DOHH2 (cell line): ENCODE measurements around the gene ZNF324B.

Source experiments
- EZH2phosphoT487 ChIP-seq: fragments of 200-600 bp; sonication (generic); IDR thresholded peaks from 2 replicates; pipeline ENCODE4 v1.6.1; 2017; ENCODE audit warnings: borderline replicate concordance, mild to moderate bottlenecking, antibody characterized with exemption, low read length, moderate library complexity, mixed read lengths
- TF ChIP-seq, protein P1 (sequence below): fragments of 200-600 bp; sonication (generic); IDR thresholded peaks from one replicate; pipeline ENCODE4 v1.5.1; 2014; ENCODE audit warnings: antibody characterized with exemption, mild to moderate bottlenecking, low read depth, low read length; ENCODE audit not compliant: poor library complexity, severe bottlenecking

DNA sequence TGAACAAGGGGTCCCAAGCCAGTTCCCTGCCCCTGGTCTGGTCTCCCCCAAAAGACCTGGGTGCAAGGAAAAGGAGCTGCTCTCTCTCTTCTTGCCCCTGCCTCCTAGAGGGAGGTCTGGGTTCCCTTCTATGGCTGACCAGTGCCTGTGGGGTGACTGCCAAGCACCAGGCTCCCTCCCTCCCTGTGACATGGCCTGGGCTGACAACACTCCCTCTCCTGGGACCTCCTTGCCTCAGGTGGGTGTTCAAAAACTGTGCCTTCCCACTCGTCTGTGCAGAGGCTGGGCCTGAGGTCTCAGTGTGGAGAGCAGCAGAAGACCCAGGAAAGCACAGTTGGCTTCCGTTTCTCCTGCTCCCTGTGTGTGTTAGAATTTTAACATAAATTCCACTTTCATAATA lies 29.4 kb downstream of the ZNF324B start:
- TF ChIP-seq, protein P1, sequence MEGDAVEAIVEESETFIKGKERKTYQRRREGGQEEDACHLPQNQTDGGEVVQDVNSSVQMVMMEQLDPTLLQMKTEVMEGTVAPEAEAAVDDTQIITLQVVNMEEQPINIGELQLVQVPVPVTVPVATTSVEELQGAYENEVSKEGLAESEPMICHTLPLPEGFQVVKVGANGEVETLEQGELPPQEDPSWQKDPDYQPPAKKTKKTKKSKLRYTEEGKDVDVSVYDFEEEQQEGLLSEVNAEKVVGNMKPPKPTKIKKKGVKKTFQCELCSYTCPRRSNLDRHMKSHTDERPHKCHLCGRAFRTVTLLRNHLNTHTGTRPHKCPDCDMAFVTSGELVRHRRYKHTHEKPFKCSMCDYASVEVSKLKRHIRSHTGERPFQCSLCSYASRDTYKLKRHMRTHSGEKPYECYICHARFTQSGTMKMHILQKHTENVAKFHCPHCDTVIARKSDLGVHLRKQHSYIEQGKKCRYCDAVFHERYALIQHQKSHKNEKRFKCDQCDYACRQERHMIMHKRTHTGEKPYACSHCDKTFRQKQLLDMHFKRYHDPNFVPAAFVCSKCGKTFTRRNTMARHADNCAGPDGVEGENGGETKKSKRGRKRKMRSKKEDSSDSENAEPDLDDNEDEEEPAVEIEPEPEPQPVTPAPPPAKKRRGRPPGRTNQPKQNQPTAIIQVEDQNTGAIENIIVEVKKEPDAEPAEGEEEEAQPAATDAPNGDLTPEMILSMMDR, result no peak
- TF ChIP-seq EZH2phosphoT487, result no peak
